H1 (cell line): ENCODE results near the gene PDZD8. TPM values are rescaled to one million over a fixed set of nuclear protein-coding genes. Genes with fewer than 3 reads are reported as not detected.

Experiments
- CTCF ChIA-PET: fragments of 300-600 bp; sonication (Branson Sonifier 250); formaldehyde crosslinking; loops from one replicate; lab custom pipeline; 2021; ENCODE audit not compliant: partially characterized antibody; lab: Charles Lee
- POLR2A ChIA-PET: fragments of 300-600 bp; sonication (Branson Sonifier 250); formaldehyde crosslinking; loops from one replicate; lab custom pipeline; 2021; ENCODE audit warnings: inconsistent platforms; ENCODE audit not compliant: partially characterized antibody; lab: Charles Lee
- DNase-seq, 2 experiments: peaks; one replicate each; pipeline versions ENCODE4 v3.0.0 to v3.0.0-alpha.2; 2010 to 2022; ENCODE audit warnings: low spot score in 2 of 2, low read depth in 1 of 2, mixed read lengths in 1 of 2
- FAIRE-seq: peaks from 2 replicates; lab custom pipeline; 2011; peaks lifted over from hg19 to GRCh38; lab: Jason Lieb, UNC
- H2AFZ ChIP-seq: 2 replicates; pipeline ENCODE4 v1.8.1; 2012; ENCODE audit warnings: low read length, inconsistent platforms
- H2AK5ac ChIP-seq: 2 replicates; pipeline ENCODE4 v1.6.1; 2013; ENCODE audit warnings: low read depth, low read length
- H2BK120ac ChIP-seq: replicated peaks from 2 replicates; pipeline ENCODE3; 2013; ENCODE audit warnings: low read depth, low read length, inconsistent platforms
- H2BK12ac ChIP-seq: 2 replicates; pipeline ENCODE4 v1.6.1; 2013; ENCODE audit warnings: low read depth, low read length
- H2BK15ac ChIP-seq: 2 replicates; pipeline ENCODE4 v1.6.1; 2013; ENCODE audit warnings: low read length
- H2BK20ac ChIP-seq: 2 replicates; pipeline ENCODE4 v1.6.1; 2013; ENCODE audit warnings: low read length
- H2BK5ac ChIP-seq: 2 replicates; pipeline ENCODE4 v1.6.1; 2013; ENCODE audit warnings: low read depth, low read length
- H3K14ac ChIP-seq: 2 replicates; pipeline ENCODE4 v1.6.1; 2013; ENCODE audit warnings: inconsistent platforms; ENCODE audit not compliant: insufficient read length
- H3K18ac ChIP-seq: 2 replicates; pipeline ENCODE4 v1.6.1; 2013; ENCODE audit warnings: low read length; ENCODE audit errors: extremely low read depth
- H3K23ac ChIP-seq: 2 replicates; pipeline ENCODE4 v1.6.1; 2013; ENCODE audit warnings: inconsistent platforms; ENCODE audit not compliant: insufficient read length
- H3K23me2 ChIP-seq: 2 replicates; pipeline ENCODE4 v1.6.1; 2013; ENCODE audit warnings: low read depth, low read length
- H3K27ac ChIP-seq: 2 replicates; pipeline ENCODE4 v1.6.1; 2011; ENCODE audit warnings: low read depth, low read length, inconsistent platforms
- H3K27me3 ChIP-seq, 4 experiments: replicated peaks in 1 of 4; 1 replicate in 1 of 4; 2 replicates in 3 of 4; pipeline versions ENCODE4 v1.6.1 to v1.8.1; 2011 to 2013; ENCODE audit warnings: low read length in 3 of 4, mild to moderate bottlenecking in 3 of 4, inconsistent platforms in 2 of 4, mixed read lengths in 2 of 4, moderate library complexity in 1 of 4; ENCODE audit not compliant: control insufficient read depth in 3 of 4, insufficient read depth in 3 of 4; ENCODE audit errors: extremely low read depth in 1 of 4
- H3K36me3 ChIP-seq, 4 experiments: 2 replicates each; pipeline versions ENCODE4 v1.6.1 to v1.8.1; 2011 to 2013; ENCODE audit warnings: mild to moderate bottlenecking in 4 of 4, low read length in 3 of 4, moderate library complexity in 2 of 4, control low read depth in 1 of 4, inconsistent platforms in 1 of 4; ENCODE audit not compliant: insufficient read depth in 4 of 4, control insufficient read depth in 2 of 4
- H3K4ac ChIP-seq: replicated peaks from 2 replicates; pipeline ENCODE3; 2013; ENCODE audit warnings: low read length, low read depth, mixed read lengths, inconsistent platforms; ENCODE audit not compliant: insufficient read length
- H3K4me1 ChIP-seq, 4 experiments: replicated peaks in 1 of 4; 1 replicate in 1 of 4; 2 replicates in 3 of 4; pipeline versions ENCODE4 v1.6.1 to v1.8.1; 2011 to 2013; ENCODE audit warnings: low read length in 3 of 4, inconsistent platforms in 2 of 4, mixed read lengths in 1 of 4; ENCODE audit not compliant: insufficient read depth in 4 of 4, control insufficient read depth in 3 of 4
- H3K4me2 ChIP-seq, 2 experiments: 2 replicates each; pipeline versions ENCODE4 v1.6.1 to v1.8.1; 2011 to 2013; ENCODE audit warnings: low read depth in 2 of 2, low read length in 2 of 2, control low read depth in 1 of 2, inconsistent platforms in 1 of 2, mild to moderate bottlenecking in 1 of 2; ENCODE audit not compliant: insufficient read depth in 1 of 2
- H3K4me3 ChIP-seq, 4 experiments: fragments of 200-600, 300-600 bp in 1 of 4; sonication (generic), shearing (Covaris generic), sonication (Bioruptor Twin) in 1 of 4; 2 replicates each; pipeline versions ENCODE4 v1.5.1 to v1.8.1; 2011 to 2016; ENCODE audit warnings: low read length in 4 of 4, low read depth in 3 of 4, control low read depth in 2 of 4, inconsistent platforms in 2 of 4, mild to moderate bottlenecking in 2 of 4, mixed read lengths in 1 of 4, moderate library complexity in 1 of 4; ENCODE audit not compliant: insufficient read depth in 2 of 4; ENCODE audit errors: extremely low read depth in 1 of 4
- H3K56ac ChIP-seq: replicated peaks from 2 replicates; pipeline ENCODE3; 2013; ENCODE audit warnings: low read depth, mild to moderate bottlenecking, mixed read lengths, low read length, inconsistent platforms; ENCODE audit not compliant: insufficient read length
- H3K79me1 ChIP-seq: 2 replicates; pipeline ENCODE4 v1.6.1; 2013; ENCODE audit warnings: low read depth, low read length, control low read depth
- H3K79me2 ChIP-seq, 2 experiments: 2 replicates each; pipeline versions ENCODE4 v1.6.1 to v1.8.1; 2012 to 2013; ENCODE audit warnings: low read length in 2 of 2, mild to moderate bottlenecking in 2 of 2, inconsistent platforms in 1 of 2; ENCODE audit not compliant: insufficient read depth in 2 of 2, control insufficient read depth in 1 of 2
- H3K9ac ChIP-seq, 4 experiments: replicated peaks in 1 of 4; 1 replicate in 1 of 4; 2 replicates in 3 of 4; pipeline versions ENCODE4 v1.6.1 to v1.8.1; 2011 to 2013; ENCODE audit warnings: low read depth in 3 of 4, low read length in 3 of 4, control low read depth in 2 of 4, mild to moderate bottlenecking in 2 of 4, moderate library complexity in 2 of 4, inconsistent platforms in 1 of 4; ENCODE audit errors: extremely low read depth in 1 of 4
- H3K9me3 ChIP-seq, 2 experiments: 2 replicates each; pipeline versions ENCODE4 v1.6.1 to v1.8.1; 2012 to 2013; ENCODE audit warnings: mild to moderate bottlenecking in 2 of 2, moderate library complexity in 2 of 2, control low read depth in 1 of 2, inconsistent platforms in 1 of 2, low read depth in 1 of 2, low read length in 1 of 2, mixed read lengths in 1 of 2; ENCODE audit not compliant: insufficient read depth in 2 of 2
- H4K20me1 ChIP-seq, 2 experiments: replicated peaks in 1 of 2; 2 replicates each; pipeline versions ENCODE3 to v1.8.1; 2011 to 2013; ENCODE audit warnings: inconsistent platforms in 2 of 2, low read length in 2 of 2, mild to moderate bottlenecking in 1 of 2; ENCODE audit not compliant: insufficient read depth in 2 of 2, control insufficient read depth in 1 of 2
- H4K5ac ChIP-seq: 2 replicates; pipeline ENCODE4 v1.6.1; 2013; ENCODE audit warnings: low read length, low read depth, mixed read lengths, inconsistent platforms; ENCODE audit not compliant: insufficient read length
- H4K8ac ChIP-seq: 2 replicates; pipeline ENCODE4 v1.8.0; 2013; ENCODE audit warnings: mild to moderate bottlenecking, moderate library complexity, low read length, inconsistent platforms; ENCODE audit not compliant: insufficient read depth; ENCODE audit errors: extremely low read depth
- H4K91ac ChIP-seq: replicated peaks from 2 replicates; pipeline ENCODE3; 2013; ENCODE audit warnings: low read length, mixed read lengths, inconsistent platforms; ENCODE audit not compliant: insufficient read length
- ASH2L ChIP-seq: fragments of 200-600, 300-600 bp; sonication (generic); IDR thresholded peaks from one replicate; pipeline ENCODE4 v1.7.1; 2017; ENCODE audit warnings: low read length
- CBX5 ChIP-seq: fragments of 300-800, 300-1000 bp; sonication (generic); IDR thresholded peaks from 2 replicates; pipeline ENCODE4 v1.7.1; 2016; ENCODE audit warnings: antibody characterized with exemption, low read length, low read depth
- E2F6 ChIP-seq: IDR thresholded peaks from 2 replicates; pipeline ENCODE4 v1.6.1; 2012; ENCODE audit warnings: inconsistent platforms
- GABPA ChIP-seq: IDR thresholded peaks from 2 replicates; pipeline ENCODE4 v1.6.1; 2011; ENCODE audit warnings: mild to moderate bottlenecking, low read length, moderate library complexity, borderline replicate concordance; ENCODE audit not compliant: insufficient read depth
- HDAC6 ChIP-seq: IDR thresholded peaks from one replicate; pipeline ENCODE4 v1.7.1; 2012; ENCODE audit warnings: low read depth, mild to moderate bottlenecking, inconsistent platforms, low read length, moderate library complexity
- JUND ChIP-seq: IDR thresholded peaks from 2 replicates; pipeline ENCODE4 v1.6.1; 2011; ENCODE audit warnings: mild to moderate bottlenecking, improper control_type of control experiment, low read length
- KDM5A ChIP-seq: fragments of 200-600 bp; IDR thresholded peaks from 2 replicates; pipeline ENCODE4 v1.7.1; 2012; ENCODE audit warnings: mild to moderate bottlenecking, low read length, inconsistent platforms, mixed read lengths
- NANOG ChIP-seq: IDR thresholded peaks from 2 replicates; pipeline ENCODE4 v1.6.1; 2011; ENCODE audit warnings: low read length, low read depth, mild to moderate bottlenecking, inconsistent platforms; ENCODE audit not compliant: insufficient read depth, poor library complexity, severe bottlenecking
- NRF1 ChIP-seq: IDR thresholded peaks from 2 replicates; pipeline ENCODE4 v1.6.1; 2011; ENCODE audit warnings: mild to moderate bottlenecking, low read depth, low read length, improper control_type of control experiment
- POU5F1 ChIP-seq: IDR thresholded peaks from 2 replicates; pipeline ENCODE4 v1.6.1; 2011; ENCODE audit warnings: low read depth, mild to moderate bottlenecking, low read length, moderate library complexity
- RXRA ChIP-seq: IDR thresholded peaks from 2 replicates; pipeline ENCODE4 v1.6.1; 2011; ENCODE audit warnings: low read depth, mild to moderate bottlenecking, low read length, moderate library complexity; ENCODE audit not compliant: insufficient read depth
- SAP30 ChIP-seq: fragments of 300-600 bp; sonication (generic); IDR thresholded peaks from 2 replicates; pipeline ENCODE4 v1.7.1; 2012; ENCODE audit warnings: low read length, moderate library complexity, mild to moderate bottlenecking, inconsistent platforms; ENCODE audit not compliant: insufficient read depth, insufficient replicate concordance
- SIRT6 ChIP-seq: IDR thresholded peaks from one replicate; pipeline ENCODE4 v1.7.1; 2012; ENCODE audit warnings: low read length, inconsistent platforms
- TBP ChIP-seq: IDR thresholded peaks from 2 replicates; pipeline ENCODE4 v1.6.1; 2011; ENCODE audit warnings: low read depth, low read length, improper control_type of control experiment
- WGBS, 2 experiments: shearing (Covaris generic) in 1 of 2; methylation state at CpG; one replicate each; pipeline versions ENCODE4 v1.1.6 to v1.1.7; 2013 to 2015; ENCODE audit warnings: low lambda C conversion rate in 2 of 2, mixed read lengths in 2 of 2, inconsistent platforms in 1 of 2, low coverage in 1 of 2, missing lambda C conversion rate in 1 of 2; ENCODE audit not compliant: insufficient replicate concordance in 2 of 2, insufficient coverage in 1 of 2, insufficient read length in 1 of 2; ENCODE audit errors: extremely low coverage in 1 of 2, missing lambda C conversion rate in 1 of 2; 5-methylcytosine and 5-hydroxymethylcytosine counted together
- polyA plus RNA-seq, 7 experiments: library from polyadenylated mRNA; depleted of rRNA in 3 of 7; stranded (reverse) in 5 of 7; unstranded in 2 of 7; fragments of >200 nt in 5 of 7; fragments of 200-250 nt in 2 of 7; gene quantifications; 1 replicate in 5 of 7; 2 replicates in 1 of 7; 4 replicates in 1 of 7; pipeline versions ENCODE4 v1.2.1 to v1.2.3, GENCODE V29; 2011 to 2013; ENCODE audit warnings: missing spikeins in 2 of 7, mixed read lengths in 2 of 7
- total RNA-seq: library from RNA; stranded (reverse); fragmentation: NEBNext Ultra II Directional; extraction: Animal tissue kit (Norgen Biotek cat#: 25700); gene quantifications from 2 replicates; pipeline ENCODE4 v1.2.1, GENCODE V29; 2021

The PDZD8 gene
- total and polyA plus RNA-seq, 2 of the 8 experiments (the other 6 are each of a cell fraction or from before 2014, with no cell fraction given) = 10.9 to 50.1 TPM

- H3K4me2 ChIP-seq = no peak overlapping the region
- H3K27me3 ChIP-seq = no peaks in the 10 kb centered on the region
- POLR2A ChIA-PET = no interaction called here
- H3K23ac ChIP-seq = no peak overlapping the region
- no peak overlapping the region for H2BK15ac ChIP-seq
- no peaks in the 10 kb centered on the region for H3K79me1 ChIP-seq
- H2BK120ac ChIP-seq = no peak overlapping the region
- no peak overlapping the region for H3K14ac ChIP-seq
- H3K4ac ChIP-seq = no peak overlapping the region
- H3K36me3 ChIP-seq = no peaks in the 10 kb centered on the region; a peak in 1 of 8 replicates
- no peak overlapping the region for H3K9ac ChIP-seq
- no peak overlapping the region for H3K4me3 ChIP-seq
- no peaks in the 10 kb centered on the region for H3K79me2 ChIP-seq
- H2BK5ac ChIP-seq = no peak overlapping the region
- H4K20me1 ChIP-seq = no peaks in the 10 kb centered on the region
- H3K23me2 ChIP-seq = no peaks in the 10 kb centered on the region
- H3K56ac ChIP-seq = no peak overlapping the region
- no peak overlapping the region for H3K27ac ChIP-seq
- H4K91ac ChIP-seq = no peak overlapping the region
- H4K5ac ChIP-seq = no peak overlapping the region
- no peak overlapping the region for H2AFZ ChIP-seq
- peaks cover 0 to 3% (median 0%) of the 10 kb centered on the region in 4 experiments; a peak in 1 of 7 replicates for H3K4me1 ChIP-seq
- no peak for FAIRE-seq
- H2BK12ac ChIP-seq = no peak overlapping the region
- no peak overlapping the region for H2BK20ac ChIP-seq
- H4K8ac ChIP-seq = no peak overlapping the region
- H2AK5ac ChIP-seq = no peak overlapping the region
- CTCF ChIA-PET = interaction anchor here (0.8 to 2.6 kb wide), 4 partner anchors 13 to 195 kb away, joined by 3 to 7 read pairs (median 5); no protein-coding TSS in a partner anchor
- DNase-seq = no peak
- no peak overlapping the region for H3K18ac ChIP-seq
- H3K9me3 ChIP-seq = no peaks in the 10 kb centered on the region
- WGBS, 2 experiments = 90% methylated on average over 4 of the region's 5 CpGs; no CpG with 5 or more reads in 1 of the 2 experiments
- TF ChIP-seq SAP30 = no peak
- no peak for TF ChIP-seq GABPA
- no peak for TF ChIP-seq RXRA
- TF ChIP-seq POU5F1 = no peak
- no peak for TF ChIP-seq E2F6
- no peak for TF ChIP-seq KDM5A
- no peak for TF ChIP-seq SIRT6
- no peak for TF ChIP-seq NANOG
- TF ChIP-seq TBP = no peak
- no peak for TF ChIP-seq JUND
- no peak for TF ChIP-seq CBX5
- TF ChIP-seq NRF1 = no peak
- TF ChIP-seq ASH2L = no peak
- TF ChIP-seq HDAC6 = no peak
Measured at GRCh38 chr10:117412469-117413010, 37.3 kb upstream of the PDZD8 start.
